ENCODE measurements around the gene PSMG4. TPM values are rescaled to one million over a fixed set of nuclear protein-coding genes. Genes with fewer than 3 reads are reported as not detected.

PSMG4 gene
- total and polyA plus RNA-seq, 9 of the 15 experiments (the other 6 are each of a cell fraction or from before 2014, with no cell fraction given): 12.9 to 185 (median 52.0) TPM

DNA sequence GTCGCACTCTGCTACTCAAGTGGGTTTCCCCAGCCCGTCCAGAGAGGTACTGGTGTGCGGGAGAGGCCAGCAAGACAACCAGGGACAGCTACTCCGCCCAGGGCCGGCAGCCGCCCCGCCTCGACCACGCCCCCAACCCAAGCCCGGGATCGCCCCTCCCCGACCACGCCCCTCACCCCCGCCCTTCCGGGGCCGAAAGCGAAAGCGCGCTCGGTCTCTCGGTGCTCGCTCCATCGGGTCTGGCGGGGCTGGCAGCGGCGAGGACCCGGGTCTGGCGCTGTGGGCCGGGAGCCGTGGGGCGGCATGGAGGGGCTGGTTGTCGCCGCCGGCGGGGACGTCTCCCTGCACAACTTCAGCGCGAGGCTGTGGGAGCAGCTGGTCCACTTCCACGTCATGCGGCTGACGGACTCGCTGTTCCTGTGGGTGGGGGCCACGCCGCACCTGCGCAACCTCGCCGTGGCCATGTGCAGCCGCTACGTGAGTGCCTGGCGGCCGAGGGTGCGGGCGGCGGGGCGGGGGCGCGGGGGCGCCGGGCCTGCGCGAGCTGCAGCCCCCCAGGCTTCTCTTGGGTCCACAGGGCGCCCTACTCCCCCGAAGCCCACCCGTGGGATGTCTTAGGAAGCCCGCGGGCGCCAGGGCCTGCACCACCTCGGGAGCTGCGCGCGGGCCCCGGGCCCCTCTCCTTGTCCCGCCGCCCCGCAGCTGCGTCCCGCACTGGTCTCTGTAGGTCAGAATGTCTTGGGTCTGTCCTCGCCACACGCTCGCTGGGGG is at the start of gene PSMG4 (continued):
- TF ChIP-seq, protein P1, sequence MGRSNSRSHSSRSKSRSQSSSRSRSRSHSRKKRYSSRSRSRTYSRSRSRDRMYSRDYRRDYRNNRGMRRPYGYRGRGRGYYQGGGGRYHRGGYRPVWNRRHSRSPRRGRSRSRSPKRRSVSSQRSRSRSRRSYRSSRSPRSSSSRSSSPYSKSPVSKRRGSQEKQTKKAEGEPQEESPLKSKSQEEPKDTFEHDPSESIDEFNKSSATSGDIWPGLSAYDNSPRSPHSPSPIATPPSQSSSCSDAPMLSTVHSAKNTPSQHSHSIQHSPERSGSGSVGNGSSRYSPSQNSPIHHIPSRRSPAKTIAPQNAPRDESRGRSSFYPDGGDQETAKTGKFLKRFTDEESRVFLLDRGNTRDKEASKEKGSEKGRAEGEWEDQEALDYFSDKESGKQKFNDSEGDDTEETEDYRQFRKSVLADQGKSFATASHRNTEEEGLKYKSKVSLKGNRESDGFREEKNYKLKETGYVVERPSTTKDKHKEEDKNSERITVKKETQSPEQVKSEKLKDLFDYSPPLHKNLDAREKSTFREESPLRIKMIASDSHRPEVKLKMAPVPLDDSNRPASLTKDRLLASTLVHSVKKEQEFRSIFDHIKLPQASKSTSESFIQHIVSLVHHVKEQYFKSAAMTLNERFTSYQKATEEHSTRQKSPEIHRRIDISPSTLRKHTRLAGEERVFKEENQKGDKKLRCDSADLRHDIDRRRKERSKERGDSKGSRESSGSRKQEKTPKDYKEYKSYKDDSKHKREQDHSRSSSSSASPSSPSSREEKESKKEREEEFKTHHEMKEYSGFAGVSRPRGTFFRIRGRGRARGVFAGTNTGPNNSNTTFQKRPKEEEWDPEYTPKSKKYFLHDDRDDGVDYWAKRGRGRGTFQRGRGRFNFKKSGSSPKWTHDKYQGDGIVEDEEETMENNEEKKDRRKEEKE (IDR thresholded peaks at IDR 0.05; ENCODE audit: borderline replicate concordance in 1 of 2, control insufficient read depth in 1 of 2, low read depth in 2 of 2, low read length in 1 of 2): no peak
- no peak for TF ChIP-seq CBX2 (IDR thresholded peaks at IDR 0.05; ENCODE audit: insufficient read depth, low read length, poor library complexity, severe bottlenecking)
- TF ChIP-seq HMG20A (CRISPR knock-in tag; conservative IDR thresholded peaks at IDR 0.05): no peak
- peak; percentile 73 for TF ChIP-seq ZFX (CRISPR knock-in tag; IDR thresholded peaks at IDR 0.05)
- no peak; the same call in 1 of the 2 replicates for TF ChIP-seq HMGXB4 (CRISPR knock-in tag; IDR thresholded peaks at IDR 0.05)
- no peak for TF ChIP-seq POLR2H (tag; IDR thresholded peaks at IDR 0.05; ENCODE audit: low read depth)
- TF ChIP-seq BRD9 (IDR thresholded peaks at IDR 0.05; ENCODE audit: low read depth, partially characterized antibody): no peak
- TF ChIP-seq CCNT2 (IDR thresholded peaks at IDR 0.05; ENCODE audit: borderline replicate concordance, extremely low read depth, insufficient read length, low read depth, low read length): peak; percentile 78
- TF ChIP-seq, protein P2, sequence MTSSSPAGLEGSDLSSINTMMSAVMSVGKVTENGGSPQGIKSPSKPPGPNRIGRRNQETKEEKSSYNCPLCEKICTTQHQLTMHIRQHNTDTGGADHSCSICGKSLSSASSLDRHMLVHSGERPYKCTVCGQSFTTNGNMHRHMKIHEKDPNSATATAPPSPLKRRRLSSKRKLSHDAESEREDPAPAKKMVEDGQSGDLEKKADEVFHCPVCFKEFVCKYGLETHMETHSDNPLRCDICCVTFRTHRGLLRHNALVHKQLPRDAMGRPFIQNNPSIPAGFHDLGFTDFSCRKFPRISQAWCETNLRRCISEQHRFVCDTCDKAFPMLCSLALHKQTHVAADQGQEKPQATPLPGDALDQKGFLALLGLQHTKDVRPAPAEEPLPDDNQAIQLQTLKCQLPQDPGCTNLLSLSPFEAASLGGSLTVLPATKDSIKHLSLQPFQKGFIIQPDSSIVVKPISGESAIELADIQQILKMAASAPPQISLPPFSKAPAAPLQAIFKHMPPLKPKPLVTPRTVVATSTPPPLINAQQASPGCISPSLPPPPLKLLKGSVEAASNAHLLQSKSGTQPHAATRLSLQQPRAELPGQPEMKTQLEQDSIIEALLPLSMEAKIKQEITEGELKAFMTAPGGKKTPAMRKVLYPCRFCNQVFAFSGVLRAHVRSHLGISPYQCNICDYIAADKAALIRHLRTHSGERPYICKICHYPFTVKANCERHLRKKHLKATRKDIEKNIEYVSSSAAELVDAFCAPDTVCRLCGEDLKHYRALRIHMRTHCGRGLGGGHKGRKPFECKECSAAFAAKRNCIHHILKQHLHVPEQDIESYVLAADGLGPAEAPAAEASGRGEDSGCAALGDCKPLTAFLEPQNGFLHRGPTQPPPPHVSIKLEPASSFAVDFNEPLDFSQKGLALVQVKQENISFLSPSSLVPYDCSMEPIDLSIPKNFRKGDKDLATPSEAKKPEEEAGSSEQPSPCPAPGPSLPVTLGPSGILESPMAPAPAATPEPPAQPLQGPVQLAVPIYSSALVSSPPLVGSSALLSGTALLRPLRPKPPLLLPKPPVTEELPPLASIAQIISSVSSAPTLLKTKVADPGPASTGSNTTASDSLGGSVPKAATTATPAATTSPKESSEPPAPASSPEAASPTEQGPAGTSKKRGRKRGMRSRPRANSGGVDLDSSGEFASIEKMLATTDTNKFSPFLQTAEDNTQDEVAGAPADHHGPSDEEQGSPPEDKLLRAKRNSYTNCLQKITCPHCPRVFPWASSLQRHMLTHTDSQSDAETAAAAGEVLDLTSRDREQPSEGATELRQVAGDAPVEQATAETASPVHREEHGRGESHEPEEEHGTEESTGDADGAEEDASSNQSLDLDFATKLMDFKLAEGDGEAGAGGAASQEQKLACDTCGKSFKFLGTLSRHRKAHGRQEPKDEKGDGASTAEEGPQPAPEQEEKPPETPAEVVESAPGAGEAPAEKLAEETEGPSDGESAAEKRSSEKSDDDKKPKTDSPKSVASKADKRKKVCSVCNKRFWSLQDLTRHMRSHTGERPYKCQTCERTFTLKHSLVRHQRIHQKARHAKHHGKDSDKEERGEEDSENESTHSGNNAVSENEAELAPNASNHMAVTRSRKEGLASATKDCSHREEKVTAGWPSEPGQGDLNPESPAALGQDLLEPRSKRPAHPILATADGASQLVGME (CRISPR knock-in tag; IDR thresholded peaks at IDR 0.05): peak; percentile 16; the same call in 1 of the 2 replicates
- peak in 1 of 2 experiments; percentile 60; a peak in 1 of 4 replicates for TF ChIP-seq NONO (IDR thresholded peaks at IDR 0.05; ENCODE audit: low read depth in 2 of 2, low read length in 1 of 2)
- peak in 1 of 2 experiments; percentile 33; a peak in 1 of 4 replicates for TF ChIP-seq SRF (CRISPR knock-in tag; IDR thresholded peaks at IDR 0.05)
